SK-N-SH (cell line): ENCODE results near the gene CDC42. TPM values are rescaled to one million over a fixed set of nuclear protein-coding genes. Genes with fewer than 3 reads are reported as not detected.
"Not testable (repeated sequence)": the region's sequence is repeated elsewhere in the genome, so short reads cannot be mapped to it uniquely, and the experiment has no call there.

Experiments
- CTCF ChIA-PET: fragments of 300-600, 350-600 bp; formaldehyde crosslinking; extraction: SDS; loops from one replicate; lab custom pipeline; 2021; lab: Yijun Ruan, JAX
- POLR2A ChIA-PET: fragments of 350-600 bp; sonication (Branson Sonifier 250); formaldehyde crosslinking; extraction: SDS; loops from one replicate; lab custom pipeline; 2020; ENCODE audit warnings: antibody characterized with exemption, inconsistent platforms; lab: Yijun Ruan, JAX
- DNase-seq: peaks from one replicate; pipeline ENCODE4 v3.0.0; 2012
- H2AFZ ChIP-seq: fragments of 200-600 bp; sonication (generic); 2 replicates; pipeline ENCODE4 v1.8.1; 2016; ENCODE audit warnings: antibody characterized with exemption, mild to moderate bottlenecking, low read depth
- H3F3A ChIP-seq: fragments of 200-600 bp; sonication (generic); replicated peaks from 2 replicates; pipeline ENCODE3; 2016; ENCODE audit warnings: antibody characterized with exemption, mild to moderate bottlenecking; ENCODE audit not compliant: insufficient read depth
- H3K27ac ChIP-seq, 2 experiments: fragments of 200-500 bp in 1 of 2; fragments of 200-600 bp in 1 of 2; sonication (Bioruptor generic) in 1 of 2; sonication (generic), shearing (Covaris generic) in 1 of 2; 2 replicates each; pipeline versions ENCODE4 v1.5.1 to v1.6.1; 2014 to 2016; ENCODE audit warnings: low read depth in 2 of 2, inconsistent platforms in 1 of 2, low read length in 1 of 2, mild to moderate bottlenecking in 1 of 2, mixed read lengths in 1 of 2
- H3K27me3 ChIP-seq: fragments of 200-600 bp; sonication (generic), shearing (Covaris generic); 2 replicates; pipeline ENCODE4 v1.6.1; 2016; ENCODE audit warnings: mixed run types; ENCODE audit not compliant: insufficient read depth
- H3K36me3 ChIP-seq, 2 experiments: fragments of 200-500 bp in 1 of 2; fragments of 200-600 bp in 1 of 2; sonication (Bioruptor generic) in 1 of 2; sonication (generic) in 1 of 2; replicated peaks in 1 of 2; 2 replicates each; pipeline versions ENCODE3 to v1.5.1; 2014 to 2016; ENCODE audit warnings: low read length in 1 of 2, mild to moderate bottlenecking in 1 of 2; ENCODE audit not compliant: insufficient read depth in 2 of 2, control insufficient read depth in 1 of 2
- H3K4me1 ChIP-seq, 2 experiments: fragments of 200-500 bp in 1 of 2; fragments of 200-600 bp in 1 of 2; sonication (Bioruptor generic) in 1 of 2; sonication (generic), shearing (Covaris generic) in 1 of 2; 2 replicates each; pipeline versions ENCODE4 v1.5.1 to v1.6.1; 2014 to 2016; ENCODE audit warnings: low read depth in 1 of 2, low read length in 1 of 2, mixed run types in 1 of 2; ENCODE audit not compliant: insufficient read depth in 2 of 2, control insufficient read depth in 1 of 2
- H3K4me2 ChIP-seq: fragments of 200-600 bp; sonication (generic), shearing (Covaris generic); 2 replicates; pipeline ENCODE4 v1.6.1; 2017; ENCODE audit warnings: mixed run types
- H3K4me3 ChIP-seq, 2 experiments: fragments of 200-500 bp in 1 of 2; fragments of 200-600 bp in 1 of 2; sonication (Bioruptor generic) in 1 of 2; sonication (generic), shearing (Covaris generic) in 1 of 2; 2 replicates each; pipeline versions ENCODE4 v1.5.1 to v1.8.1; 2014 to 2016; ENCODE audit warnings: low read depth in 2 of 2, inconsistent platforms in 1 of 2, low read length in 1 of 2, mild to moderate bottlenecking in 1 of 2, mixed read lengths in 1 of 2, moderate library complexity in 1 of 2
- H3K79me2 ChIP-seq: fragments of 200-600 bp; sonication (generic); 2 replicates; pipeline ENCODE4 v1.8.1; 2017; ENCODE audit warnings: mild to moderate bottlenecking; ENCODE audit not compliant: insufficient read depth
- H3K9ac ChIP-seq: fragments of 200-600 bp; sonication (generic); 2 replicates; pipeline ENCODE4 v1.6.1; 2017; ENCODE audit warnings: mixed run types
- H3K9me2 ChIP-seq: fragments of 200-600 bp; sonication (generic); 2 replicates; pipeline ENCODE4 v1.6.1; 2017; ENCODE audit warnings: mixed run types
- H3K9me3 ChIP-seq: fragments of 200-600 bp; sonication (generic); 2 replicates; pipeline ENCODE4 v1.6.1; 2017; ENCODE audit warnings: mixed run types, mild to moderate bottlenecking, moderate library complexity
- H4K20me1 ChIP-seq: fragments of 200-600 bp; sonication (generic); 2 replicates; pipeline ENCODE4 v1.6.1; 2017; ENCODE audit warnings: mild to moderate bottlenecking, mixed run types; ENCODE audit not compliant: insufficient read depth
- ELF1 ChIP-seq: IDR thresholded peaks from 2 replicates; pipeline ENCODE4 v1.4.0; 2012
- EZH2phosphoT487 ChIP-seq: fragments of 200-600 bp; sonication (generic); IDR thresholded peaks from 2 replicates; pipeline ENCODE4 v1.6.1; 2017; ENCODE audit warnings: low read depth, mixed run types, mild to moderate bottlenecking, antibody characterized with exemption, moderate library complexity, borderline replicate concordance
- FOSL2 ChIP-seq: IDR thresholded peaks from 2 replicates; pipeline ENCODE4 v1.4.0; 2012; ENCODE audit warnings: low read depth, mild to moderate bottlenecking, moderate library complexity, borderline replicate concordance
- FOXJ3 ChIP-seq: sonication (generic); formaldehyde crosslinking; IDR thresholded peaks from 2 replicates; pipeline ENCODE4 v1.5.1; 2020; ENCODE audit warnings: mild to moderate bottlenecking, missing genetic modification reagents
- MXI1 ChIP-seq: IDR thresholded peaks from 2 replicates; pipeline ENCODE4 v1.6.1; 2012; ENCODE audit warnings: mild to moderate bottlenecking, low read depth, low read length, improper control_type of control experiment
- NRF1 ChIP-seq: IDR thresholded peaks from 2 replicates; pipeline ENCODE4 v1.6.1; 2012; ENCODE audit warnings: low read depth, mild to moderate bottlenecking, low read length
- REST ChIP-seq: IDR thresholded peaks from 2 replicates; pipeline ENCODE4 v1.6.1; 2012; ENCODE audit warnings: mild to moderate bottlenecking, low read depth, low read length, moderate library complexity
- RFX5 ChIP-seq: IDR thresholded peaks from 2 replicates; pipeline ENCODE4 v1.6.1; 2012; ENCODE audit warnings: mild to moderate bottlenecking, improper control_type of control experiment, low read length
- SIN3A ChIP-seq: IDR thresholded peaks from 2 replicates; pipeline ENCODE4 v1.6.1; 2012; ENCODE audit warnings: low read depth, mild to moderate bottlenecking, low read length, moderate library complexity, borderline replicate concordance
- SMC3 ChIP-seq: IDR thresholded peaks from 2 replicates; pipeline ENCODE4 v1.6.1; 2012; ENCODE audit warnings: low read depth, low read length, improper control_type of control experiment
- TCF12 ChIP-seq: IDR thresholded peaks from 2 replicates; pipeline ENCODE4 v1.4.0; 2012
- WGBS: methylation state at CpG from one replicate; pipeline ENCODE4 v1.1.6; 2017; ENCODE audit warnings: low lambda C conversion rate; 5-methylcytosine and 5-hydroxymethylcytosine counted together
- polyA plus RNA-seq, 3 experiments: library from polyadenylated mRNA; depleted of rRNA; stranded (reverse); fragments of >200 nt; gene quantifications; 2 replicates each; pipeline ENCODE4 v1.2.3, GENCODE V29; 2012
- TF ChIP-seq, protein P1 (sequence below): IDR thresholded peaks from 2 replicates; pipeline ENCODE4; 2012
- TF ChIP-seq, protein P2 (sequence below): fragments of 200-600 bp; sonication (generic); IDR thresholded peaks from 2 replicates; pipeline ENCODE4 v1.6.1; 2017; ENCODE audit warnings: antibody characterized with exemption, mild to moderate bottlenecking, moderate library complexity

Gene CDC42
- polyA plus RNA-seq, 1 of the 3 experiments (the other 2 are of a cell fraction): 113 TPM

GRCh38 chr1:22092026-22092768, 39.7 kb downstream of the CDC42 start:
- DNase-seq, H2AFZ ChIP-seq, H3K9ac ChIP-seq, H3K4me3 ChIP-seq, H3K9me3 ChIP-seq, H3K27me3 ChIP-seq, POLR2A ChIA-PET, H3K4me2 ChIP-seq, H3K9me2 ChIP-seq: not testable (repeated sequence)
- WGBS: 67% methylated on average over 3 of the region's 3 CpGs
- Histone ChIP-seq H3K79me2 (peaks cover 96% of the 10 kb centered on the region), H3F3A (peaks cover 31% of the 10 kb centered on the region), H3K36me3 (peaks cover 61 to 68% of the 10 kb centered on the region in 2 experiments), H4K20me1 (peaks cover 95% of the 10 kb centered on the region), H3K4me1 (peaks cover 0 to 17% of the 10 kb centered on the region in 2 experiments; a peak in 3 of 4 replicates), H3K27ac (0 out of 4 replicates have a peak overlapping the region, but pooled peaks of 1 of the 2 experiments have one; percentile 13)
- TF ChIP-seq TCF12: peak; percentile 28; the same call in 1 of the 2 replicates
- 0 out of 2 replicates have a peak, but pooled peaks have one; percentile 33 for TF ChIP-seq SIN3A
- CTCF ChIA-PET: interaction anchor here (0.8 to 2.1 kb wide), 4 partner anchors 13 to 324 kb away, joined by 3 to 9 read pairs (median 6); no protein-coding TSS in a partner anchor

DNA sequence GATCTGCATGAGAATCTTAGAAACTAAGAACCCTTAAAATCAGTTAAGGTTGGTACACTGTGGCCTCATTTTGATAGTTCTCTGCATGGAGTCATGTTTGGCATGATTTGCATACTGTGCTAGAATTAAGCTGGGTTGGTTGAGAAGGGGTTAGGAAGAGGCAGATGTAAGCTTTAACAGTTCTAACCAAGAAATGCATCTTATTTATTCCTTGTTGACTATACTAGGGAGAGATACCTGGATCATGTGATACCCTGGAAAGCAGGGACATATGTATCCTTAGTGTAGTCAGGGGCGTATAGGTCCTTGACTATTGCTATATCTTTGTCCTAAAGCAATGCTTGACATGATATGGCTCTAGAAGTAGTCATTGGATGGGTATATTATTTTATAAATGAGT, 41.0 kb downstream of the CDC42 start:
- H3K9ac ChIP-seq: no peak overlapping the region
- H3K4me1 ChIP-seq: peaks cover 0 to 11% of the 10 kb centered on the region in 2 experiments; a peak in 3 of 4 replicates
- WGBS: 100% methylated on average over 1 of the region's 1 CpG
- DNase-seq: no peak
- peaks cover 95% of the 10 kb centered on the region for H3K79me2 ChIP-seq
- ChIA-PET CTCF (interaction anchor here (0.8 to 2.1 kb wide), 6 partner anchors 12 to 327 kb away, joined by 3 to 9 read pairs (median 4); no protein-coding TSS in a partner anchor), POLR2A (no interaction called here)
- H3K27ac ChIP-seq: no peak overlapping the region
- H3F3A ChIP-seq: peaks cover 21% of the 10 kb centered on the region
- H4K20me1 ChIP-seq: peaks cover 94% of the 10 kb centered on the region
- no peak overlapping the region for H2AFZ ChIP-seq
- H3K9me2 ChIP-seq: no peaks in the 10 kb centered on the region
- no peaks in the 10 kb centered on the region for H3K9me3 ChIP-seq
- no peaks in the 10 kb centered on the region for H3K27me3 ChIP-seq
- TF ChIP-seq EZH2phosphoT487: no peak
- no peak for TF ChIP-seq NRF1
- TF ChIP-seq, protein P1, sequence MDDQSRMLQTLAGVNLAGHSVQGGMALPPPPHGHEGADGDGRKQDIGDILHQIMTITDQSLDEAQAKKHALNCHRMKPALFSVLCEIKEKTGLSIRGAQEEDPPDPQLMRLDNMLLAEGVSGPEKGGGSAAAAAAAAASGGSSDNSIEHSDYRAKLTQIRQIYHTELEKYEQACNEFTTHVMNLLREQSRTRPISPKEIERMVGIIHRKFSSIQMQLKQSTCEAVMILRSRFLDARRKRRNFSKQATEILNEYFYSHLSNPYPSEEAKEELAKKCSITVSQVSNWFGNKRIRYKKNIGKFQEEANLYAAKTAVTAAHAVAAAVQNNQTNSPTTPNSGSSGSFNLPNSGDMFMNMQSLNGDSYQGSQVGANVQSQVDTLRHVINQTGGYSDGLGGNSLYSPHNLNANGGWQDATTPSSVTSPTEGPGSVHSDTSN: no peak
- peaks cover 63 to 64% of the 10 kb centered on the region in 2 experiments for H3K36me3 ChIP-seq
- H3K4me2 ChIP-seq: no peak overlapping the region
- no peak overlapping the region for H3K4me3 ChIP-seq

- WGBS: 89% methylated on average over 5 of the region's 5 CpGs
- Histone ChIP-seq H3K4me3 (no peak overlapping the region), H3K79me2 (peaks cover 92% of the 10 kb centered on the region), H3K9me3 (no peaks in the 10 kb centered on the region), H3K9ac (no peak overlapping the region), H4K20me1 (peaks cover 94% of the 10 kb centered on the region), H2AFZ (no peak overlapping the region), H3K27me3 (no peaks in the 10 kb centered on the region), H3K36me3 (peaks cover 55 to 58% of the 10 kb centered on the region in 2 experiments), H3K4me2 (no peak overlapping the region), H3F3A (peaks cover 18% of the 10 kb centered on the region), H3K4me1 (0 out of 4 replicates have a peak, but pooled peaks cover 0 to 4% of the 10 kb centered on the region in 2 experiments), H3K27ac (no peak overlapping the region), H3K9me2 (no peaks in the 10 kb centered on the region)
- no peak for DNase-seq
- CTCF ChIA-PET: interaction anchor here (1.0 to 1.3 kb wide), 2 partner anchors 11 to 35 kb away, joined by 3 read pairs; no protein-coding TSS in a partner anchor
- POLR2A ChIA-PET: no interaction called here
- TF ChIP-seq RFX5: no peak
- TF ChIP-seq ELF1: no peak
- TF ChIP-seq MXI1: no peak
- TF ChIP-seq, protein P2, sequence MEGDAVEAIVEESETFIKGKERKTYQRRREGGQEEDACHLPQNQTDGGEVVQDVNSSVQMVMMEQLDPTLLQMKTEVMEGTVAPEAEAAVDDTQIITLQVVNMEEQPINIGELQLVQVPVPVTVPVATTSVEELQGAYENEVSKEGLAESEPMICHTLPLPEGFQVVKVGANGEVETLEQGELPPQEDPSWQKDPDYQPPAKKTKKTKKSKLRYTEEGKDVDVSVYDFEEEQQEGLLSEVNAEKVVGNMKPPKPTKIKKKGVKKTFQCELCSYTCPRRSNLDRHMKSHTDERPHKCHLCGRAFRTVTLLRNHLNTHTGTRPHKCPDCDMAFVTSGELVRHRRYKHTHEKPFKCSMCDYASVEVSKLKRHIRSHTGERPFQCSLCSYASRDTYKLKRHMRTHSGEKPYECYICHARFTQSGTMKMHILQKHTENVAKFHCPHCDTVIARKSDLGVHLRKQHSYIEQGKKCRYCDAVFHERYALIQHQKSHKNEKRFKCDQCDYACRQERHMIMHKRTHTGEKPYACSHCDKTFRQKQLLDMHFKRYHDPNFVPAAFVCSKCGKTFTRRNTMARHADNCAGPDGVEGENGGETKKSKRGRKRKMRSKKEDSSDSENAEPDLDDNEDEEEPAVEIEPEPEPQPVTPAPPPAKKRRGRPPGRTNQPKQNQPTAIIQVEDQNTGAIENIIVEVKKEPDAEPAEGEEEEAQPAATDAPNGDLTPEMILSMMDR: no peak
- no peak for TF ChIP-seq REST
- TF ChIP-seq FOXJ3: no peak
- TF ChIP-seq TCF12: no peak
- no peak for TF ChIP-seq EZH2phosphoT487
- no peak for TF ChIP-seq FOSL2
- TF ChIP-seq SMC3: no peak
Observed at GRCh38 chr1:22096036-22096435, 43.5 kb downstream of the CDC42 start.
